ENCODE results near the gene HACD2. TPM values are rescaled to one million over a fixed set of nuclear protein-coding genes. Genes with fewer than 3 reads are reported as not detected.

Gene HACD2
- polyA plus RNA-seq, 4 donors = 15.1 to 51.3 (median 22.7) TPM

GRCh38 chr3:123524981-123525380 lies 59.9 kb downstream of the HACD2 start:
- FAIRE-seq (no peak), DNase-seq (no peak)
- Histone ChIP-seq H3K9me3 (ENCODE audit: control insufficient read depth in 2 of 2, insufficient read depth in 1 of 2, low read depth in 1 of 2, low read length in 1 of 2) (no peaks in the 10 kb centered on the region), H3K36me3 (ENCODE audit: control insufficient read depth in 3 of 3, insufficient read depth in 2 of 3, low read depth in 1 of 3, low read length in 3 of 3) (peaks cover 0 to 25% (median 6%) of the 10 kb centered on the region in 3 donors), H3K4me3 (ENCODE audit: low read depth in 1 of 3, low read length in 3 of 3) (no peak overlapping the region), H3K4me1 (ENCODE audit: control insufficient read depth in 3 of 3, insufficient read depth in 2 of 3, low read depth in 1 of 3, low read length in 2 of 3) (peaks cover 0 to 12% (median 0%) of the 10 kb centered on the region in 3 donors), H3K27ac (ENCODE audit: low read depth in 1 of 3, low read length in 2 of 3) (no peak overlapping the region), H3K27me3 (ENCODE audit: control insufficient read depth in 3 of 3, insufficient read depth in 3 of 3, low read length in 3 of 3) (no peaks in the 10 kb centered on the region)
- WGBS, 3 donors = 86 to 93% (median 89%) methylated on average over 4 of the region's 4 CpGs

GRCh38 chr3:123523023-123523412 lies 61.8 kb downstream of the HACD2 start:
- FAIRE-seq = no peak
- whole genome bisulfite sequencing, 3 donors = 71 to 87% (median 86%) methylated on average over 11 of the region's 11 CpGs
- DNase-seq = no peak
- Histone ChIP-seq H3K9me3 (ENCODE audit: control insufficient read depth in 2 of 2, insufficient read depth in 1 of 2, low read depth in 1 of 2, low read length in 1 of 2) (no peaks in the 10 kb centered on the region), H3K27me3 (ENCODE audit: control insufficient read depth in 3 of 3, insufficient read depth in 3 of 3, low read length in 3 of 3) (no peaks in the 10 kb centered on the region), H3K4me3 (ENCODE audit: low read depth in 1 of 3, low read length in 3 of 3) (no peak overlapping the region), H3K4me1 (ENCODE audit: control insufficient read depth in 3 of 3, insufficient read depth in 2 of 3, low read depth in 1 of 3, low read length in 2 of 3) (peaks cover 0 to 12% (median 0%) of the 10 kb centered on the region in 3 donors), H3K36me3 (ENCODE audit: control insufficient read depth in 3 of 3, insufficient read depth in 2 of 3, low read depth in 1 of 3, low read length in 3 of 3) (peaks cover 0 to 29% (median 6%) of the 10 kb centered on the region in 3 donors), H3K27ac (ENCODE audit: low read depth in 1 of 3, low read length in 2 of 3) (peak overlapping the region in 1 of 3 donors; percentile 39)

- WGBS, 3 donors = 77 to 95% (median 89%) methylated on average over 4 of the region's 4 CpGs
- Histone ChIP-seq H3K27ac (ENCODE audit: low read depth in 1 of 3, low read length in 2 of 3) (peak overlapping the region in 1 of 3 donors; percentile 39), H3K36me3 (ENCODE audit: control insufficient read depth in 3 of 3, insufficient read depth in 2 of 3, low read depth in 1 of 3, low read length in 3 of 3) (peaks cover 0 to 24% (median 5%) of the 10 kb centered on the region in 3 donors), H3K4me1 (ENCODE audit: control insufficient read depth in 3 of 3, insufficient read depth in 2 of 3, low read depth in 1 of 3, low read length in 2 of 3) (peaks cover 0 to 12% (median 0%) of the 10 kb centered on the region in 3 donors), H3K4me3 (ENCODE audit: low read depth in 1 of 3, low read length in 3 of 3) (no peak overlapping the region), H3K27me3 (ENCODE audit: control insufficient read depth in 3 of 3, insufficient read depth in 3 of 3, low read length in 3 of 3) (no peaks in the 10 kb centered on the region), H3K9me3 (ENCODE audit: control insufficient read depth in 2 of 2, insufficient read depth in 1 of 2, low read depth in 1 of 2, low read length in 1 of 2) (no peaks in the 10 kb centered on the region)
- no peak for DNase-seq
- FAIRE-seq = no peak
Measured at GRCh38 chr3:123522320-123523022, 62.4 kb downstream of the HACD2 start.

GRCh38 chr3:123521179-123521969 lies 63.5 kb downstream of the HACD2 start:
- 21 to 37% (median 36%) methylated on average over 3 of the region's 3 CpGs for WGBS, 3 donors

GRCh38 chr3:123520656-123521055 lies 64.2 kb downstream of the HACD2 start:
- H3K4me1 ChIP-seq (ENCODE audit: control insufficient read depth in 3 of 3, insufficient read depth in 2 of 3, low read depth in 1 of 3, low read length in 2 of 3) = peaks cover 0 to 12% (median 0%) of the 10 kb centered on the region in 3 donors
- H3K36me3 ChIP-seq (ENCODE audit: control insufficient read depth in 3 of 3, insufficient read depth in 2 of 3, low read depth in 1 of 3, low read length in 3 of 3) = peaks cover 0 to 25% (median 2%) of the 10 kb centered on the region in 3 donors
- 62 to 66% (median 65%) methylated on average over 2 of the region's 2 CpGs for WGBS, 3 donors
- no peaks in the 10 kb centered on the region for H3K27me3 ChIP-seq (ENCODE audit: control insufficient read depth in 3 of 3, insufficient read depth in 3 of 3, low read length in 3 of 3)
- DNase-seq (no peak), FAIRE-seq (no peak)
- no peak overlapping the region for H3K27ac ChIP-seq (ENCODE audit: low read depth in 1 of 3, low read length in 2 of 3)
- no peaks in the 10 kb centered on the region for H3K9me3 ChIP-seq (ENCODE audit: control insufficient read depth in 2 of 2, insufficient read depth in 1 of 2, low read depth in 1 of 2, low read length in 1 of 2)
- no peak overlapping the region for H3K4me3 ChIP-seq (ENCODE audit: low read depth in 1 of 3, low read length in 3 of 3)

More at GRCh38 chr3:123521179-123521969, 63.5 kb downstream of the HACD2 start:
- Histone ChIP-seq H3K27me3 (ENCODE audit: control insufficient read depth in 3 of 3, insufficient read depth in 3 of 3, low read length in 3 of 3) (no peaks in the 10 kb centered on the region), H3K27ac (ENCODE audit: low read depth in 1 of 3, low read length in 2 of 3) (no peak overlapping the region), H3K4me3 (ENCODE audit: low read depth in 1 of 3, low read length in 3 of 3) (no peak overlapping the region), H3K36me3 (ENCODE audit: control insufficient read depth in 3 of 3, insufficient read depth in 2 of 3, low read depth in 1 of 3, low read length in 3 of 3) (peaks cover 0 to 24% (median 2%) of the 10 kb centered on the region in 3 donors), H3K4me1 (ENCODE audit: control insufficient read depth in 3 of 3, insufficient read depth in 2 of 3, low read depth in 1 of 3, low read length in 2 of 3) (peaks cover 0 to 12% (median 0%) of the 10 kb centered on the region in 3 donors), H3K9me3 (ENCODE audit: control insufficient read depth in 2 of 2, insufficient read depth in 1 of 2, low read depth in 1 of 2, low read length in 1 of 2) (no peaks in the 10 kb centered on the region)
- FAIRE-seq = no peak
- DNase-seq = peak in 1 of 2 donors; percentile 51

GRCh38 chr3:123518892-123519485 lies 65.9 kb downstream of the HACD2 start:
- peaks cover 0 to 26% (median 2%) of the 10 kb centered on the region in 3 donors for H3K36me3 ChIP-seq (ENCODE audit: control insufficient read depth in 3 of 3, insufficient read depth in 2 of 3, low read depth in 1 of 3, low read length in 3 of 3)
- peaks cover 0 to 12% (median 0%) of the 10 kb centered on the region in 3 donors for H3K4me1 ChIP-seq (ENCODE audit: control insufficient read depth in 3 of 3, insufficient read depth in 2 of 3, low read depth in 1 of 3, low read length in 2 of 3)
- 90 to 100% (median 91%) methylated on average over 4 of the region's 4 CpGs for WGBS, 3 donors
- FAIRE-seq (no peak), DNase-seq (no peak)
- H3K27me3 ChIP-seq (ENCODE audit: control insufficient read depth in 3 of 3, insufficient read depth in 3 of 3, low read length in 3 of 3) = no peaks in the 10 kb centered on the region
- no peak overlapping the region for H3K27ac ChIP-seq (ENCODE audit: low read depth in 1 of 3, low read length in 2 of 3)
- no peak overlapping the region for H3K4me3 ChIP-seq (ENCODE audit: low read depth in 1 of 3, low read length in 3 of 3)
- H3K9me3 ChIP-seq (ENCODE audit: control insufficient read depth in 2 of 2, insufficient read depth in 1 of 2, low read depth in 1 of 2, low read length in 1 of 2) = no peaks in the 10 kb centered on the region

GRCh38 chr3:123511726-123512125 lies 73.1 kb downstream of the HACD2 start:
- H3K27ac ChIP-seq (ENCODE audit: low read depth in 1 of 3, low read length in 2 of 3) = no peak overlapping the region
- H3K4me1 ChIP-seq (ENCODE audit: control insufficient read depth in 3 of 3, insufficient read depth in 2 of 3, low read depth in 1 of 3, low read length in 2 of 3) = no peaks in the 10 kb centered on the region
- peaks cover 0 to 22% (median 0%) of the 10 kb centered on the region in 3 donors for H3K36me3 ChIP-seq (ENCODE audit: control insufficient read depth in 3 of 3, insufficient read depth in 2 of 3, low read depth in 1 of 3, low read length in 3 of 3)
- WGBS, 3 donors = 86 to 92% (median 91%) methylated on average over 3 of the region's 3 CpGs
- H3K4me3 ChIP-seq (ENCODE audit: low read depth in 1 of 3, low read length in 3 of 3) = no peak overlapping the region
- FAIRE-seq (no peak), DNase-seq (no peak)
- no peaks in the 10 kb centered on the region for H3K9me3 ChIP-seq (ENCODE audit: control insufficient read depth in 2 of 2, insufficient read depth in 1 of 2, low read depth in 1 of 2, low read length in 1 of 2)
- no peaks in the 10 kb centered on the region for H3K27me3 ChIP-seq (ENCODE audit: control insufficient read depth in 3 of 3, insufficient read depth in 3 of 3, low read length in 3 of 3)

GRCh38 chr3:123511084-123511483 lies 73.8 kb downstream of the HACD2 start:
- H3K9me3 ChIP-seq (ENCODE audit: control insufficient read depth in 2 of 2, insufficient read depth in 1 of 2, low read depth in 1 of 2, low read length in 1 of 2) = no peaks in the 10 kb centered on the region
- FAIRE-seq (no peak), DNase-seq (no peak)
- H3K4me3 ChIP-seq (ENCODE audit: low read depth in 1 of 3, low read length in 3 of 3) = no peak overlapping the region
- no peaks in the 10 kb centered on the region for H3K4me1 ChIP-seq (ENCODE audit: control insufficient read depth in 3 of 3, insufficient read depth in 2 of 3, low read depth in 1 of 3, low read length in 2 of 3)
- no peak overlapping the region for H3K27ac ChIP-seq (ENCODE audit: low read depth in 1 of 3, low read length in 2 of 3)
- H3K27me3 ChIP-seq (ENCODE audit: control insufficient read depth in 3 of 3, insufficient read depth in 3 of 3, low read length in 3 of 3) = no peaks in the 10 kb centered on the region
- H3K36me3 ChIP-seq (ENCODE audit: control insufficient read depth in 3 of 3, insufficient read depth in 2 of 3, low read depth in 1 of 3, low read length in 3 of 3) = peaks cover 0 to 24% (median 0%) of the 10 kb centered on the region in 3 donors

Measured in small intestine (tissue), 7 donors.